Thoracic aorta (tissue), 2 donors: Measurements from ENCODE around the gene SLC39A5. TPM values are rescaled to one million over a fixed set of nuclear protein-coding genes. Genes with fewer than 3 reads are reported as not detected.
A peak's percentile ranks its signal among the peaks of the same experiment; 100 is the strongest.

Source experiments
- ATAC-seq: fragments of 150-250 bp; one replicate; pipeline ENCODE4 v1.8.0; 2017; ENCODE audit warnings: low read depth; ENCODE audit not compliant: insufficient number of reproducible peaks, low FRiP score
- DNase-seq: peaks from one replicate; pipeline ENCODE4 v3.0.0-alpha.2; 2020; ENCODE audit warnings: low spot score
- H3K27ac ChIP-seq, 2 donors: fragments of 200-600 bp; sonication (generic); 1 replicate in 1 of 2; 2 replicates in 1 of 2; pipeline ENCODE4 v1.5.1; 2016; ENCODE audit warnings: mild to moderate bottlenecking in 2 of 2, moderate library complexity in 2 of 2
- H3K27me3 ChIP-seq: fragments of 200-600 bp; sonication (generic); replicated peaks from 2 replicates; pipeline ENCODE4 v1.6.0; 2016; ENCODE audit warnings: mild to moderate bottlenecking; ENCODE audit not compliant: insufficient read depth
- H3K36me3 ChIP-seq: fragments of 200-600 bp; sonication (generic); one replicate; pipeline ENCODE4 v1.5.1; 2016
- H3K4me1 ChIP-seq, 2 donors: fragments of 200-600 bp; sonication (generic); 1 replicate in 1 of 2; 2 replicates in 1 of 2; pipeline versions ENCODE4 v1.5.1 to v1.6.0; 2016; ENCODE audit warnings: low read depth in 2 of 2, mild to moderate bottlenecking in 1 of 2; ENCODE audit not compliant: control insufficient read depth in 1 of 2
- H3K4me3 ChIP-seq: fragments of 200-600 bp; sonication (generic); 2 replicates; pipeline ENCODE4 v1.5.1; 2016; ENCODE audit warnings: mild to moderate bottlenecking
- H3K9me3 ChIP-seq: fragments of 200-600 bp; sonication (generic); 2 replicates; pipeline ENCODE4 v1.5.1; 2016
- CTCF ChIP-seq: fragments of 200-600 bp; sonication (generic); IDR thresholded peaks from one replicate; pipeline ENCODE4 v1.5.1; 2019; ENCODE audit warnings: antibody characterized with exemption
- total RNA-seq, 2 donors: library from RNA; depleted of rRNA; stranded (reverse); fragments of >200 nt; gene quantifications; one replicate each; pipeline versions ENCODE4 v1.1.0 to v1.2.3, GENCODE V29; 2016

SLC39A5 gene
- total RNA-seq, 2 donors from 2014 or later, result not detected

GRCh38 chr12:56222531-56222895 is 7.3 kb upstream of the SLC39A5 start:
- Histone ChIP-seq H3K27ac (peak overlapping the region; percentile 96 to 99), H3K36me3 (no peaks in the 10 kb centered on the region), H3K4me3 (peak overlapping the region; percentile 86), H3K4me1 (peaks cover 24 to 46% of the 10 kb centered on the region in 2 donors), H3K9me3 (no peaks in the 10 kb centered on the region), H3K27me3 (no peaks in the 10 kb centered on the region)
- DNase-seq (no peak), ATAC-seq (no peak)
- no peak for TF ChIP-seq CTCF

GRCh38 chr12:56223571-56224101 is 6.2 kb upstream of the SLC39A5 start:
- peak overlapping the region; percentile 73 for H3K4me3 ChIP-seq
- peak overlapping the region; percentile 96 to 99 for H3K27ac ChIP-seq
- no peaks in the 10 kb centered on the region for H3K27me3 ChIP-seq
- TF ChIP-seq CTCF, result no peak
- no peaks in the 10 kb centered on the region for H3K36me3 ChIP-seq
- no peak for DNase-seq
- no peaks in the 10 kb centered on the region for H3K9me3 ChIP-seq
- peaks cover 24 to 43% of the 10 kb centered on the region in 2 donors for H3K4me1 ChIP-seq
- ATAC-seq, result no peak

GRCh38 chr12:56224102-56224701 is 5.6 kb upstream of the SLC39A5 start, which contains the start of gene NABP2:
Gene NABP2, plus strand, starts transcription at chr12:56224342. Its CDS starts 515 bp downstream, at chr12:56224857.
- Histone ChIP-seq H3K36me3 (no peaks in the 10 kb centered on the region), H3K4me3 (peak within 1 kb of the TSS; percentile 73), H3K27me3 (no peaks in the 10 kb centered on the region), H3K27ac (peak within 1 kb of the TSS; percentile 96 to 99), H3K4me1 (peaks cover 24 to 43% of the 10 kb centered on the region in 2 donors), H3K9me3 (no peaks in the 10 kb centered on the region)
- DNase-seq (peak; percentile 95), ATAC-seq (peak; percentile 44)
- peak; percentile 88 for TF ChIP-seq CTCF

- ATAC-seq, result no peak
- TF ChIP-seq CTCF, result no peak
- DNase-seq, result no peak
Observed at GRCh38 chr12:56224954-56225353, 4.9 kb upstream of the SLC39A5 start.

GRCh38 chr12:56229082-56229481 is 769 bp upstream of the SLC39A5 start:
- DNase-seq (no peak), ATAC-seq (no peak)
- TF ChIP-seq CTCF, result no peak
- H3K9me3 ChIP-seq, result no peaks in the 10 kb centered on the region
- H3K27me3 ChIP-seq, result no peaks in the 10 kb centered on the region
- H3K4me3 ChIP-seq, result no peak overlapping the region
- H3K36me3 ChIP-seq, result no peaks in the 10 kb centered on the region
- no peak overlapping the region for H3K27ac ChIP-seq
- peaks cover 0 to 11% of the 10 kb centered on the region in 2 donors for H3K4me1 ChIP-seq

More at GRCh38 chr12:56224954-56225353, 4.9 kb upstream of the SLC39A5 start:
- Histone ChIP-seq H3K4me3 (peak overlapping the region; percentile 73), H3K4me1 (peaks cover 20 to 35% of the 10 kb centered on the region in 2 donors), H3K36me3 (no peaks in the 10 kb centered on the region), H3K9me3 (no peaks in the 10 kb centered on the region), H3K27ac (peak overlapping the region; percentile 91 to 96), H3K27me3 (no peaks in the 10 kb centered on the region)
